Adrenal gland (tissue), 5 donors: Measurements from ENCODE around the gene LPP.

Source experiments
- POLR2A ChIP-seq, 2 donors: fragments of 450-650 bp; IDR thresholded peaks; one replicate each; pipeline ENCODE4 v1.6.1; 2017; ENCODE audit warnings: antibody characterized with exemption in 2 of 2, mild to moderate bottlenecking in 2 of 2, moderate library complexity in 1 of 2
- TF ChIP-seq, protein P1 (sequence below), 6 experiments: fragments of 450-650 bp in 4 of 6; fragments of 200-600 bp in 2 of 6; sonication (generic) in 1 of 6; IDR thresholded peaks; 1 replicate in 5 of 6; 2 replicates in 1 of 6; pipeline versions ENCODE4 v1.5.1 to v1.8.0; 2016 to 2021; ENCODE audit warnings: antibody characterized with exemption in 6 of 6, mild to moderate bottlenecking in 2 of 6, moderate library complexity in 1 of 6
- donor health status: DM: no; HTN: no; CAD: no.

DNA sequence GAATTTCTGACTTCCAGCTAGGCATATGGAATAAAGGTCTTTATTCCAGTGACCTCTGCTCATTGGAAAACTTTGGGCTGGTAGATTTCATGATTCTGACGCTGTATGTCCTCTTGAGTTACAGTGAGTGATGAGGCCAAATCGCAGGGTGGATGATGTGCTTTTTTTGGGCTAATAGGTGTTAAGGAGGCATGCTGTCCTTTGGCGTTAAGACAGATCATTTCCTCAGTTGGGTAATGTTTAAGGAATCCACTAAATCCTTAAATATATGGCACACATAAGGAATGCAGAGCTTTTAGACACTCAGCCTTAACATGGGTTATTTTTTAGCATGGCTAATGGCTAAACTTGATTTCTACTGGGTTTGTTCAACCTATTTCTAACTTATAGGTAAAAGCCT lies 87.9 kb downstream of the LPP start:
- TF ChIP-seq, protein P1, sequence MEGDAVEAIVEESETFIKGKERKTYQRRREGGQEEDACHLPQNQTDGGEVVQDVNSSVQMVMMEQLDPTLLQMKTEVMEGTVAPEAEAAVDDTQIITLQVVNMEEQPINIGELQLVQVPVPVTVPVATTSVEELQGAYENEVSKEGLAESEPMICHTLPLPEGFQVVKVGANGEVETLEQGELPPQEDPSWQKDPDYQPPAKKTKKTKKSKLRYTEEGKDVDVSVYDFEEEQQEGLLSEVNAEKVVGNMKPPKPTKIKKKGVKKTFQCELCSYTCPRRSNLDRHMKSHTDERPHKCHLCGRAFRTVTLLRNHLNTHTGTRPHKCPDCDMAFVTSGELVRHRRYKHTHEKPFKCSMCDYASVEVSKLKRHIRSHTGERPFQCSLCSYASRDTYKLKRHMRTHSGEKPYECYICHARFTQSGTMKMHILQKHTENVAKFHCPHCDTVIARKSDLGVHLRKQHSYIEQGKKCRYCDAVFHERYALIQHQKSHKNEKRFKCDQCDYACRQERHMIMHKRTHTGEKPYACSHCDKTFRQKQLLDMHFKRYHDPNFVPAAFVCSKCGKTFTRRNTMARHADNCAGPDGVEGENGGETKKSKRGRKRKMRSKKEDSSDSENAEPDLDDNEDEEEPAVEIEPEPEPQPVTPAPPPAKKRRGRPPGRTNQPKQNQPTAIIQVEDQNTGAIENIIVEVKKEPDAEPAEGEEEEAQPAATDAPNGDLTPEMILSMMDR (IDR thresholded peaks at IDR 0.05) = no peak
- no peak for TF ChIP-seq POLR2A (IDR thresholded peaks at IDR 0.05)
